ENCODE results near the gene PALD1.
"Not testable (repeated sequence)": the region's sequence is repeated elsewhere in the genome, so short reads cannot be mapped to it uniquely, and the experiment has no call there.

Gene PALD1

GRCh38 chr10:70481105-70481504, 2.5 kb downstream of the PALD1 start:
- Mint-ChIP-seq H3K4me3 (no peak overlapping the region), H3K36me3 (ENCODE audit: insufficient read depth) (peaks cover 4% of the 10 kb centered on the region)

GRCh38 chr10:70481831-70482530, 3.4 kb downstream of the PALD1 start:
- DNase-seq (ENCODE audit: low spot score in 2 of 2) (no peak), ATAC-seq (replicated peaks; ENCODE audit: extremely low read depth, poor library complexity, severe bottlenecking) (no peak)
- Mint-ChIP-seq H3K27me3 (peaks cover 19% of the 10 kb centered on the region), H3K36me3 (ENCODE audit: insufficient read depth) (peaks cover 4% of the 10 kb centered on the region), H3K4me1 (peaks cover 32% of the 10 kb centered on the region), H3K9me3 (no peaks in the 10 kb centered on the region), H3K4me3 (no peak overlapping the region), H3K27ac (ENCODE audit: low read depth) (no peak overlapping the region)

More at GRCh38 chr10:70481105-70481504, 2.5 kb downstream of the PALD1 start:
- no peak for DNase-seq (ENCODE audit: low spot score in 2 of 2)
- Mint-ChIP-seq H3K27me3 (peaks cover 19% of the 10 kb centered on the region), H3K4me1 (peaks cover 38% of the 10 kb centered on the region), H3K27ac (ENCODE audit: low read depth) (no peak overlapping the region), H3K9me3 (no peaks in the 10 kb centered on the region)
- ATAC-seq (replicated peaks; ENCODE audit: extremely low read depth, poor library complexity, severe bottlenecking) = no peak

GRCh38 chr10:70482982-70483760, 4.6 kb downstream of the PALD1 start:
- Mint-ChIP-seq H3K4me3 (no peak overlapping the region), H3K36me3 (ENCODE audit: insufficient read depth) (peaks cover 2% of the 10 kb centered on the region), H3K27ac (ENCODE audit: low read depth) (no peak overlapping the region), H3K4me1 (peaks cover 20% of the 10 kb centered on the region), H3K27me3 (peaks cover 19% of the 10 kb centered on the region), H3K9me3 (no peaks in the 10 kb centered on the region)
- DNase-seq (ENCODE audit: low spot score in 2 of 2) (no peak), ATAC-seq (replicated peaks; ENCODE audit: extremely low read depth, poor library complexity, severe bottlenecking) (no peak)

- not testable (repeated sequence) for DNase-seq (ENCODE audit: low spot score in 2 of 2); H3K36me3 Mint-ChIP-seq (ENCODE audit: insufficient read depth); H3K4me3 Mint-ChIP-seq; H3K27ac Mint-ChIP-seq (ENCODE audit: low read depth); ATAC-seq (replicated peaks; ENCODE audit: extremely low read depth, poor library complexity, severe bottlenecking); H3K9me3 Mint-ChIP-seq
- peaks cover 19% of the 10 kb centered on the region for H3K27me3 Mint-ChIP-seq
- peaks cover 20% of the 10 kb centered on the region for H3K4me1 Mint-ChIP-seq
Observed at GRCh38 chr10:70483872-70484271, 5.3 kb downstream of the PALD1 start.

- Mint-ChIP-seq H3K4me3 (no peak overlapping the region), H3K27me3 (no peaks in the 10 kb centered on the region), H3K9me3 (no peaks in the 10 kb centered on the region), H3K36me3 (ENCODE audit: insufficient read depth) (peaks cover 2% of the 10 kb centered on the region), H3K27ac (ENCODE audit: low read depth) (no peak overlapping the region), H3K4me1 (no peaks in the 10 kb centered on the region)
- no peak for ATAC-seq (replicated peaks; ENCODE audit: extremely low read depth, poor library complexity, severe bottlenecking)
- no peak for DNase-seq (ENCODE audit: low spot score in 2 of 2)
Observed at GRCh38 chr10:70487824-70488223, 9.3 kb downstream of the PALD1 start.

GRCh38 chr10:70490142-70490541, 11.6 kb downstream of the PALD1 start:
- H3K4me1 Mint-ChIP-seq = peaks cover 20% of the 10 kb centered on the region
- DNase-seq (ENCODE audit: low spot score in 2 of 2) = no peak
- peaks cover 2% of the 10 kb centered on the region for H3K36me3 Mint-ChIP-seq (ENCODE audit: insufficient read depth)
- H3K27ac Mint-ChIP-seq (ENCODE audit: low read depth) = no peak overlapping the region
- no peaks in the 10 kb centered on the region for H3K9me3 Mint-ChIP-seq
- no peak overlapping the region for H3K4me3 Mint-ChIP-seq
- no peak for ATAC-seq (replicated peaks; ENCODE audit: extremely low read depth, poor library complexity, severe bottlenecking)
- peaks cover 19% of the 10 kb centered on the region for H3K27me3 Mint-ChIP-seq

- Mint-ChIP-seq H3K27ac (ENCODE audit: low read depth) (no peak overlapping the region), H3K4me1 (peaks cover 20% of the 10 kb centered on the region), H3K27me3 (peaks cover 32% of the 10 kb centered on the region), H3K36me3 (ENCODE audit: insufficient read depth) (peaks cover 2% of the 10 kb centered on the region), H3K9me3 (no peaks in the 10 kb centered on the region), H3K4me3 (no peak overlapping the region)
- DNase-seq (ENCODE audit: low spot score in 2 of 2) (no peak), ATAC-seq (replicated peaks; ENCODE audit: extremely low read depth, poor library complexity, severe bottlenecking) (no peak)
Observed at GRCh38 chr10:70491614-70492013, 13.0 kb downstream of the PALD1 start.

- Mint-ChIP-seq H3K27ac (ENCODE audit: low read depth) (no peak overlapping the region), H3K4me1 (peaks cover 20% of the 10 kb centered on the region), H3K9me3 (no peaks in the 10 kb centered on the region), H3K27me3 (peaks cover 43% of the 10 kb centered on the region), H3K36me3 (ENCODE audit: insufficient read depth) (no peaks in the 10 kb centered on the region), H3K4me3 (no peak overlapping the region)
- peak; percentile 40 for ATAC-seq (replicated peaks; ENCODE audit: extremely low read depth, poor library complexity, severe bottlenecking)
- DNase-seq (ENCODE audit: low spot score in 2 of 2) = no peak
Observed at GRCh38 chr10:70492786-70493659, 14.5 kb downstream of the PALD1 start.

GRCh38 chr10:70493660-70494234, 15.2 kb downstream of the PALD1 start:
- Mint-ChIP-seq H3K36me3 (ENCODE audit: insufficient read depth) (no peaks in the 10 kb centered on the region), H3K4me3 (no peak overlapping the region), H3K4me1 (peaks cover 20% of the 10 kb centered on the region), H3K27ac (ENCODE audit: low read depth) (no peak overlapping the region), H3K27me3 (peaks cover 43% of the 10 kb centered on the region), H3K9me3 (no peaks in the 10 kb centered on the region)
- no peak for ATAC-seq (replicated peaks; ENCODE audit: extremely low read depth, poor library complexity, severe bottlenecking)
- DNase-seq (ENCODE audit: low spot score in 2 of 2) = no peak

GRCh38 chr10:70494536-70494935, 16.0 kb downstream of the PALD1 start:
- DNase-seq (ENCODE audit: low spot score in 2 of 2) = no peak
- H3K36me3 Mint-ChIP-seq (ENCODE audit: insufficient read depth) = no peaks in the 10 kb centered on the region
- H3K4me3 Mint-ChIP-seq = no peak overlapping the region
- no peak for ATAC-seq (replicated peaks; ENCODE audit: extremely low read depth, poor library complexity, severe bottlenecking)
- peaks cover 20% of the 10 kb centered on the region for H3K4me1 Mint-ChIP-seq
- H3K27ac Mint-ChIP-seq (ENCODE audit: low read depth) = no peak overlapping the region
- H3K27me3 Mint-ChIP-seq = peaks cover 43% of the 10 kb centered on the region
- H3K9me3 Mint-ChIP-seq = no peaks in the 10 kb centered on the region

GRCh38 chr10:70494966-70495365, 16.4 kb downstream of the PALD1 start:
- ATAC-seq (replicated peaks; ENCODE audit: extremely low read depth, poor library complexity, severe bottlenecking) = no peak
- Mint-ChIP-seq H3K9me3 (no peaks in the 10 kb centered on the region), H3K27ac (ENCODE audit: low read depth) (no peak overlapping the region), H3K36me3 (ENCODE audit: insufficient read depth) (no peaks in the 10 kb centered on the region), H3K27me3 (peaks cover 43% of the 10 kb centered on the region), H3K4me3 (no peak overlapping the region), H3K4me1 (peaks cover 20% of the 10 kb centered on the region)
- DNase-seq (ENCODE audit: low spot score in 2 of 2) = no peak

GRCh38 chr10:70495691-70496261, 17.2 kb downstream of the PALD1 start:
- no peak for DNase-seq (ENCODE audit: low spot score in 2 of 2)
- peaks cover 20% of the 10 kb centered on the region for H3K4me1 Mint-ChIP-seq
- no peak overlapping the region for H3K27ac Mint-ChIP-seq (ENCODE audit: low read depth)
- no peak for ATAC-seq (replicated peaks; ENCODE audit: extremely low read depth, poor library complexity, severe bottlenecking)
- H3K9me3 Mint-ChIP-seq = no peaks in the 10 kb centered on the region
- no peaks in the 10 kb centered on the region for H3K36me3 Mint-ChIP-seq (ENCODE audit: insufficient read depth)
- no peak overlapping the region for H3K4me3 Mint-ChIP-seq
- peaks cover 43% of the 10 kb centered on the region for H3K27me3 Mint-ChIP-seq

All from central memory CD8-positive, alpha-beta T cell (primary cell).